M059J (cell line): ENCODE measurements around the gene FBXO11. TPM values are rescaled to one million over a fixed set of nuclear protein-coding genes. Genes with fewer than 3 reads are reported as not detected.

Experiments
- DNase-seq: peaks from one replicate; pipeline ENCODE4 v3.0.0-alpha.2; 2012; ENCODE audit warnings: low read depth
- total RNA-seq: library from RNA; depleted of rRNA; stranded (reverse); fragments of >200 nt; shearing (Covaris generic); gene quantifications from 2 replicates; pipeline ENCODE4 v1.2.3, GENCODE V29; 2014

Gene FBXO11
- total RNA-seq, 1 experiment from 2014 or later = 28.3 TPM

GRCh38 chr2:47850198-47850597 is 56.1 kb downstream of the FBXO11 start:
- DNase-seq = no peak

GRCh38 chr2:47849368-47849767 is 56.9 kb downstream of the FBXO11 start:
- no peak for DNase-seq

- DNase-seq = no peak
Observed at GRCh38 chr2:47844162-47844561, 62.1 kb downstream of the FBXO11 start.

- DNase-seq = no peak
Observed at GRCh38 chr2:47843407-47843806, 62.9 kb downstream of the FBXO11 start.

- peak; percentile 5 for DNase-seq
Observed at GRCh38 chr2:47842846-47843245, 63.5 kb downstream of the FBXO11 start.

GRCh38 chr2:47838686-47839085 is 67.6 kb downstream of the FBXO11 start:
- DNase-seq = no peak

GRCh38 chr2:47838249-47838648 is 68.0 kb downstream of the FBXO11 start:
- no peak for DNase-seq

- no peak for DNase-seq
Observed at GRCh38 chr2:47833516-47833968, 72.8 kb downstream of the FBXO11 start.

- no peak for DNase-seq
Observed at GRCh38 chr2:47822518-47822917, 83.8 kb downstream of the FBXO11 start.

GRCh38 chr2:47819834-47820233 is 86.5 kb downstream of the FBXO11 start:
- peak; percentile 40 for DNase-seq

- no peak for DNase-seq
Observed at GRCh38 chr2:47818777-47819176, 87.5 kb downstream of the FBXO11 start.

- no peak for DNase-seq
Observed at GRCh38 chr2:47815764-47816163, 90.5 kb downstream of the FBXO11 start.

GRCh38 chr2:47811668-47812067 is 94.6 kb downstream of the FBXO11 start:
- DNase-seq = no peak

GRCh38 chr2:47810850-47811249 is 95.4 kb downstream of the FBXO11 start:
- DNase-seq = no peak

- DNase-seq = no peak
Observed at GRCh38 chr2:47809903-47810302, 96.4 kb downstream of the FBXO11 start.

GRCh38 chr2:47808614-47809013 is 97.7 kb downstream of the FBXO11 start:
- no peak for DNase-seq

- no peak for DNase-seq
Observed at GRCh38 chr2:47805850-47806249, 100.4 kb downstream of the FBXO11 start.

- DNase-seq = no peak
Observed at GRCh38 chr2:47803770-47804169, 102.5 kb downstream of the FBXO11 start.

- DNase-seq = no peak
Observed at GRCh38 chr2:47803363-47803762, 102.9 kb downstream of the FBXO11 start.

- no peak for DNase-seq
Observed at GRCh38 chr2:47801118-47801517, 105.2 kb downstream of the FBXO11 start.

- DNase-seq = no peak
Observed at GRCh38 chr2:47799031-47799609, 107.2 kb downstream of the FBXO11 start.

- DNase-seq = no peak
Observed at GRCh38 chr2:47798631-47799030, 107.7 kb downstream of the FBXO11 start.

GRCh38 chr2:47796090-47796697 is 110.1 kb downstream of the FBXO11 start:
- no peak for DNase-seq

- DNase-seq = no peak
Observed at GRCh38 chr2:47785986-47786385, 120.3 kb downstream of the FBXO11 start.
